Testis (tissue), 2 donors: Measurements from ENCODE around the gene NECAB2.

Source experiments
- POLR2A ChIP-seq: fragments of 450-650 bp; IDR thresholded peaks from one replicate; pipeline ENCODE4 v1.6.1; 2017; ENCODE audit warnings: antibody characterized with exemption, mild to moderate bottlenecking, moderate library complexity
- TF ChIP-seq, protein P1 (sequence below), 3 experiments: fragments of 450-650 bp in 2 of 3; fragments of 200-600 bp in 1 of 3; sonication (generic) in 1 of 3; IDR thresholded peaks; one replicate each; pipeline ENCODE4 v1.5.1; 2016 to 2019; ENCODE audit warnings: antibody characterized with exemption in 3 of 3, mild to moderate bottlenecking in 2 of 3, moderate library complexity in 1 of 3

DNA sequence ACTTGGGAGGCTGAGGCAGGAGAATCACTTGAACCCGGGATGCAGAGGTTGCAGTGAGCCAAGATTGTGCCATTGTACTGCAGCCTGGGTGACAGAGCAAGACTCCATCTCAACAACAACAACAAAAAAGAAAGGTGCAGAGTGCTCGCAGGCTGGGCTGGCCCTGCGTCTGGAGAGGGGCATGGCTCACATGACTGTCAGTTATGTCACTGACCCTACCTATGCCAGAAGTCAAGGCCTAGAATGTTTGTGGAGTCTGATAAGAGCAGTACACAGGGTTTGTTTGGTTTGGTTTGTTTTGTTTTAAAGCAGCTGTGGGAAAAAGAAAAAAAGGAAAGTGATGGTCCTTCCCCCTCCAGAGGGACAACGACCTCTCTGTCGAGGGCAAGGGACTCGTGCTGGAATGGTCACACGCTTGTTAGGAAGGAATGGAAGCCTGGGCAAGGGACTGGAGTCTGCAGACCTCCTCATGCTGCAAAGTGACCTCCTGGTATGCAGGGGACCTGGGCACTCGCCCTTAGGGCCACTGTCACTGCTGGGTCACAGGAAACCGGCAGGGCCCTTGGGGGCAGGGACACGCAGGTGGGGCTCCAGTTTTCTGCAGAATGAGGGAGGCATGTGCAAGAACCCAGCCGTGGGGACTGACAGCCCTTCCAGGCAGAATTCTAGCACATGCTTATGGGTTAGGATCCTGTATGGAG, 25.1 kb upstream of the NECAB2 start:
- TF ChIP-seq, protein P1, sequence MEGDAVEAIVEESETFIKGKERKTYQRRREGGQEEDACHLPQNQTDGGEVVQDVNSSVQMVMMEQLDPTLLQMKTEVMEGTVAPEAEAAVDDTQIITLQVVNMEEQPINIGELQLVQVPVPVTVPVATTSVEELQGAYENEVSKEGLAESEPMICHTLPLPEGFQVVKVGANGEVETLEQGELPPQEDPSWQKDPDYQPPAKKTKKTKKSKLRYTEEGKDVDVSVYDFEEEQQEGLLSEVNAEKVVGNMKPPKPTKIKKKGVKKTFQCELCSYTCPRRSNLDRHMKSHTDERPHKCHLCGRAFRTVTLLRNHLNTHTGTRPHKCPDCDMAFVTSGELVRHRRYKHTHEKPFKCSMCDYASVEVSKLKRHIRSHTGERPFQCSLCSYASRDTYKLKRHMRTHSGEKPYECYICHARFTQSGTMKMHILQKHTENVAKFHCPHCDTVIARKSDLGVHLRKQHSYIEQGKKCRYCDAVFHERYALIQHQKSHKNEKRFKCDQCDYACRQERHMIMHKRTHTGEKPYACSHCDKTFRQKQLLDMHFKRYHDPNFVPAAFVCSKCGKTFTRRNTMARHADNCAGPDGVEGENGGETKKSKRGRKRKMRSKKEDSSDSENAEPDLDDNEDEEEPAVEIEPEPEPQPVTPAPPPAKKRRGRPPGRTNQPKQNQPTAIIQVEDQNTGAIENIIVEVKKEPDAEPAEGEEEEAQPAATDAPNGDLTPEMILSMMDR (IDR thresholded peaks at IDR 0.05) = no peak
- TF ChIP-seq POLR2A = no peak
